GM23338 (cell line): ENCODE results near the gene GNAI1.

ENCODE experiments used
- CREB1 ChIP-seq: fragments of 250-450 bp; sonication (Bioruptor Pico); IDR thresholded peaks from 2 replicates; pipeline ENCODE4 v1.5.0; 2020; ENCODE audit warnings: low read depth, mild to moderate bottlenecking, moderate library complexity
- CTCF ChIP-seq, 2 experiments: fragments of 200-600 bp in 1 of 2; sonication (generic) in 1 of 2; conservative IDR thresholded peaks; 2 replicates each; pipeline versions ENCODE4 v1.5.1 to v1.6.1; 2016 to 2017; ENCODE audit warnings: antibody characterized with exemption in 2 of 2, low read depth in 2 of 2, mild to moderate bottlenecking in 2 of 2, moderate library complexity in 1 of 2
- ETS1 ChIP-seq: IDR thresholded peaks from 2 replicates; pipeline ENCODE4 v1.6.1; 2016; ENCODE audit warnings: antibody characterized with exemption
- EZH2 ChIP-seq: fragments of 200-600 bp; sonication (generic); IDR thresholded peaks from one replicate; pipeline ENCODE4 v1.8.0; 2017; ENCODE audit warnings: antibody characterized with exemption, mild to moderate bottlenecking, low read depth; ENCODE audit not compliant: unreplicated experiment
- EZH2phosphoT487 ChIP-seq: fragments of 200-600 bp; sonication (generic); IDR thresholded peaks from one replicate; pipeline ENCODE4 v1.8.1; 2018; ENCODE audit warnings: antibody characterized with exemption; ENCODE audit not compliant: unreplicated experiment
- JUNB ChIP-seq: IDR thresholded peaks from one replicate; pipeline ENCODE4 v1.6.1; 2016; ENCODE audit warnings: antibody characterized with exemption; ENCODE audit not compliant: unreplicated experiment
- NANOG ChIP-seq: IDR thresholded peaks from 2 replicates; pipeline ENCODE4 v1.6.1; 2016; ENCODE audit warnings: antibody characterized with exemption, borderline replicate concordance
- POLR2AphosphoS5 ChIP-seq: IDR thresholded peaks from 2 replicates; pipeline ENCODE4 v1.6.1; 2016; ENCODE audit warnings: antibody characterized with exemption, low read depth
- STAT1 ChIP-seq: IDR thresholded peaks from one replicate; pipeline ENCODE4 v1.6.1; 2016; ENCODE audit warnings: antibody characterized with exemption; ENCODE audit not compliant: unreplicated experiment
- ZNF331 ChIP-seq: fragments of 250-450 bp; sonication (Bioruptor Pico); IDR thresholded peaks from 2 replicates; pipeline ENCODE4 v1.5.0; 2020; ENCODE audit warnings: low read depth, mild to moderate bottlenecking, moderate library complexity
- ZNF462 ChIP-seq: fragments of 250-450 bp; sonication (Bioruptor Pico); IDR thresholded peaks from 2 replicates; pipeline ENCODE4 v1.5.0; 2020; ENCODE audit warnings: mild to moderate bottlenecking, moderate library complexity
- TF ChIP-seq, protein P1 (sequence below): IDR thresholded peaks from one replicate; pipeline ENCODE4 v1.6.1; 2018; ENCODE audit warnings: antibody characterized with exemption; ENCODE audit not compliant: unreplicated experiment

GRCh38 chr7:80236681-80237080, 102.0 kb downstream of the GNAI1 start:
- no peak for TF ChIP-seq CTCF (conservative IDR thresholded peaks at IDR 0.05; ENCODE audit: low read depth in 2 of 2)
- TF ChIP-seq EZH2: no peak
- TF ChIP-seq, protein P1, sequence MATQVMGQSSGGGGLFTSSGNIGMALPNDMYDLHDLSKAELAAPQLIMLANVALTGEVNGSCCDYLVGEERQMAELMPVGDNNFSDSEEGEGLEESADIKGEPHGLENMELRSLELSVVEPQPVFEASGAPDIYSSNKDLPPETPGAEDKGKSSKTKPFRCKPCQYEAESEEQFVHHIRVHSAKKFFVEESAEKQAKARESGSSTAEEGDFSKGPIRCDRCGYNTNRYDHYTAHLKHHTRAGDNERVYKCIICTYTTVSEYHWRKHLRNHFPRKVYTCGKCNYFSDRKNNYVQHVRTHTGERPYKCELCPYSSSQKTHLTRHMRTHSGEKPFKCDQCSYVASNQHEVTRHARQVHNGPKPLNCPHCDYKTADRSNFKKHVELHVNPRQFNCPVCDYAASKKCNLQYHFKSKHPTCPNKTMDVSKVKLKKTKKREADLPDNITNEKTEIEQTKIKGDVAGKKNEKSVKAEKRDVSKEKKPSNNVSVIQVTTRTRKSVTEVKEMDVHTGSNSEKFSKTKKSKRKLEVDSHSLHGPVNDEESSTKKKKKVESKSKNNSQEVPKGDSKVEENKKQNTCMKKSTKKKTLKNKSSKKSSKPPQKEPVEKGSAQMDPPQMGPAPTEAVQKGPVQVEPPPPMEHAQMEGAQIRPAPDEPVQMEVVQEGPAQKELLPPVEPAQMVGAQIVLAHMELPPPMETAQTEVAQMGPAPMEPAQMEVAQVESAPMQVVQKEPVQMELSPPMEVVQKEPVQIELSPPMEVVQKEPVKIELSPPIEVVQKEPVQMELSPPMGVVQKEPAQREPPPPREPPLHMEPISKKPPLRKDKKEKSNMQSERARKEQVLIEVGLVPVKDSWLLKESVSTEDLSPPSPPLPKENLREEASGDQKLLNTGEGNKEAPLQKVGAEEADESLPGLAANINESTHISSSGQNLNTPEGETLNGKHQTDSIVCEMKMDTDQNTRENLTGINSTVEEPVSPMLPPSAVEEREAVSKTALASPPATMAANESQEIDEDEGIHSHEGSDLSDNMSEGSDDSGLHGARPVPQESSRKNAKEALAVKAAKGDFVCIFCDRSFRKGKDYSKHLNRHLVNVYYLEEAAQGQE: no peak
- no peak for TF ChIP-seq POLR2AphosphoS5
- no peak for TF ChIP-seq ETS1
- TF ChIP-seq STAT1: no peak
- TF ChIP-seq CREB1 (CRISPR knock-in tag): no peak
- TF ChIP-seq NANOG: no peak
- TF ChIP-seq JUNB: no peak
- no peak for TF ChIP-seq ZNF331 (CRISPR knock-in tag)
- no peak for TF ChIP-seq ZNF462
- no peak for TF ChIP-seq EZH2phosphoT487
